HG02798 (cell line): ENCODE data around the gene LRIG1.

Experiments used
- ATAC-seq: cut with Tn5 transposase; IDR thresholded peaks from one replicate; pipeline ENCODE4 v1.9.1; 2021; ENCODE audit warnings: mild to moderate bottlenecking; ENCODE audit not compliant: unreplicated experiment, poor library complexity

The LRIG1 gene

DNA sequence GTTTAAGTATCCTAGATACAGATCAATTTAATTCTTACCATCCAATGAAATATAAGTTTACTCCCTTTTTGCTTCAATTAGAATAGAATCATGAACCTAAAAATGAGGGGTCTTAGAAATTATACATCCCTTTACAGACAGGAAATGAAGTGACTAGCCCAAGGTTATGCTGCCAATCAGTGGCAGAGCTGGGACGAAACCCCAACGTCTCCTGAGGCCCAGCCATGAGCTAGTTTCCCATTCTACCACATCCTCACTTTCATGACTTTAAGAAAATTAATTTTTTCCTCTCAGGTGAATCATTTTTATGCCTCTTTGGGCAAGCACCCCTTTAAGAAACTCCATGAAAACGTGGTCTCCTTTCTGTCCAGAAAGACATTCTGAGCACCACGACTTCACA lies 11.2 kb downstream of the LRIG1 start:
- ATAC-seq = no peak

DNA sequence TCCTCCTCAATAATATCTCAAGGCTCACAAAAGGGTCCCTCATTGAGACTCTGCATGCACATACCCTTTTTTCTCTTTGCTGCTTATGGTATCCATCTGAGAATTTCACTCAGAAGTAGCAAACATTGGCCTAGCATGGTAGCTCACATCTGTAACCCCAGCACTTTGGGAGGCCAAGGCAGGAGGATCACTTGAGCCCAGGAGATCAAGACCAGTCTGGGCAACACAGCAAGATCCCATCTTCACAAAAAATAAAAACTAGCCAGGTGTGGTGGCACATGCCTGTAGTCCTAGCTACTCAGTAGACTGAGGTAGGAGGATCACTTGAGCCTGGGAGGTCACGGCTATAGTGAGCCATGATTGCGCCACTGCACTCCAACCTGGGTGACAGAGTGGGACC lies 11.7 kb downstream of the LRIG1 start:
- no peak for ATAC-seq

DNA sequence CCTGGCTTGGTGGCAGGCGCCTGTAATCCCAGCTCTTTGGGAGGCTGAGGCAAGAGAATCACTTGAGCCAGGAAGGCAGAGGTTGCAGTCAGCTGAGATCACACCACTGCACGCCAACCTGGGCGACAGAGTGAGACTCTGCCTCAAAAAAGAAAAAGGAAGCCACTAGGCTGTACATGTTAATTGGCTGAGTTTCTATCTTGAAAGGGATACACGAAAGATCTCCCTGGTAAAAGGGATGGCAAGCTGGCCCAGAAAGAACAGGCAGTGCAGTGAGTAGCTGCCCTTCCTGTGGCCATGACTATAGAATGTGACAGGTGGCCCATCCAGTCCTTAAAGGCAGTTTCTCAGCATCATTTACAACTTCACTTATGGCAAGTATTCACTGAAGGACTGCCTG lies 12.3 kb downstream of the LRIG1 start:
- ATAC-seq = peak; percentile 29

DNA sequence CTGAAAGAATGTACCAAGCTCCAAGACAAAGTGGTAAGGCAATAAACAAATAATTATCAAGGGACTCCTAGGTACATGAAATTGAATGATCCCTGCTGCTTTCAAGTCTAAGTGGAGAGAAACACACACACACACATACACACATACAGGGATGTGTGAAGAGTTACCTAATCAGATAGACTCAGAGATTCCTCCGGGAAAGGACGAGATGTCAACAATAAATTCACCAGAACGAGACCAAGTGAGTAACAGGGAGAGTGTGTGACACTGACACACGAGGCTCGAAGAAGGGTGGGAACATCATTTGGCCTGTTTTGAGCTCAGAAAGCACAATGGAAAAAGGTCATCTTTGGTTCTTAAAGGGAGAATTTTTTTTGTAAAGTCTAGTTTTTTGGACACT lies 13.4 kb downstream of the LRIG1 start:
- ATAC-seq = no peak

DNA sequence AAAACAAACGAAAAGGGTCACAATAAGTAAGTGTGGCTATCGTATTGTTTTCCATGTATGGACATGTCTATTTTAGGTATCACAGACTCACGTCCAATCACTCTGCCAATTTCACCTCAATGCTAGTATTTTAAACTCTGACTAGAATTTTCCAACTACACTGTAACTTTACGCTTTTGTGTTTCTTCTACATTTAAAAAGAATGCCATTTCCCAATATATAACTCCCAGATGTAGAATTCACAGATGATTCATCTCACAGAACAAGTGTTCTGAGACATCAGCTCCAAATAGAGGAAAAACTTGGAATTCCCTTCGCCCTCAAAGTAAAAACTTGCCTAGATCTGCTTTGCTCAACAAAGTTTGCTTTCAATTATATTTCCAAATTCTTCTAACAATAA lies 14.2 kb downstream of the LRIG1 start:
- no peak for ATAC-seq

DNA sequence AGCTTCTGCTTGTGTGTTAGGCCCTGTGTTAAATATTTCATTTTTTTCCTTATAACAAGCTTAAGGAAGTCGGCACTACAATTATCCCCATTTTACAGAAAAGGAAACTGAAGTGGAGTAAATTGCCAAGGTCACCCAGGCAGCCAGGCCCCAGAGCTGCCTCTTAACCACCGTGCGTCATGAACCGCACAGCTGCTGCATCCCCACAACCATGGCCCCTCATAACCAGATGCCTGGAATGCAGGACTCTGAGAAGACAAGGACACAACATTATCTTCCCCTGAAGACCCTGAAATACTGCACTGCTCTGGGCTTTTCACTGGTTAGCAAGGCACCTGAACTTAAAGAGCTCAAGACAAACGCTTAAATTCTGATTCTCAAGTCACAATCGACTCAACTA lies 14.6 kb downstream of the LRIG1 start:
- ATAC-seq = no peak

DNA sequence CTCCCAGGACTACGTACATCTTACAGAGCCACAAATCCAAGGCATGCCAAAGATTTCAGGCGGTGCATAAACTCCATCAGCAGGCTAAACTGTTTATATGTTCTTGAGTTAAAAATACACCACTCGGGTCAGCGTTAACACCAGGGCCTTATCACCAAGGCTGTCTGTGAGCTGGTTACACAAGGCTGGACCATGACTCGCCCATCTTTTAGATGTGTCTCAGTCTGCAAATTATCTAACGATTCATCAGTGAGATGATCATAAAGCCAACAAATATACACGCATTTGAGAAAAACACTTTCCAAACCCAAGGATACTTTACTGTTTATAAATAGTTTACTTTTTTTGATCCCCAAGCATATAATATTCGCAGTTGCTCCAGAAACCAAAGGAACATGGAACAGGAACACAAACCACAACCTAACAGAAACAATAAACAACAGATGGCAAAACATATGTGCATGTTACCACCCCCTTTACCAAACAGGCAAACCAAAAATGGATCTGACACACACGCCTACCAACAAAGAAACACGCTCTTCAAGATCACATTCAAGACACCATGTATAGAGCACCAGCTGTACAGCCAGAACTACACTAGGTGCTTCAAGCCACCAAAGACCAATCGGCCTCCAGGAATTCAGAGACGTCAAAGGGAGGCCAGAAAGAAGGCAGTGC lies 15.4 kb downstream of the LRIG1 start:
- ATAC-seq = no peak

DNA sequence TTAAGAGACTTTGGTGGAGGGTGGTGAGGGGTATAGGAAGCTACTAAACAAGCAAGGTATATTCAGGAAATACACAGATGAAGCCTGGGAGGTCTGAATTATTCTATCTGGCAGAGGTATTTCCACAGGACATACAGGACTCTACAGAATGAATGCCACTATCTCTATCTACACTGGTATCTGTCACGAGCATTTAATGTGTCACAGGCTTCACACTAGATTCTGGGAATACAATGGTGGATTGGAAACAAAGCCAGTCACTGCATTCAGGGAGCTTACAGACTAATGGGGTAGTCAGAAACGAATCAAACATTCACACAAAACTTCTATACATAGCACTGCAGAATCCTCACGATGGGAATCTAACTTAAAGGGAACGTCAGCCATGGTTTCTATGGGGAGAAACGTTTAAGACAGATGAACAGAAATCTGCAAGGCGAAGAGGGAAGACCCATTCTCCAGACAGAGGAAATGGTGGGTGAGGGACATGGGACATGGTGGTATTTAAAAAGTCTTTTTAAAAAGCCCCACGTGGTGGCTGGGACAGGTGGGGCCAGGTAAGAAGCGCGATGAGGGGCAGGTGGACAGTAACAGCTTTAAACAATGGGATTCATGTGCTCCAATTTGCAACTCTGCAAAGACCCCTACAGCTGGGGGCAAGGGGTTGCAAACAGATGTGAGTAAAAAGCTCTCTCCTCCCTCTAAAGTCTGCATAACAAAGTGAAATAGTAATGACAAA lies 16.5 kb downstream of the LRIG1 start:
- no peak for ATAC-seq

DNA sequence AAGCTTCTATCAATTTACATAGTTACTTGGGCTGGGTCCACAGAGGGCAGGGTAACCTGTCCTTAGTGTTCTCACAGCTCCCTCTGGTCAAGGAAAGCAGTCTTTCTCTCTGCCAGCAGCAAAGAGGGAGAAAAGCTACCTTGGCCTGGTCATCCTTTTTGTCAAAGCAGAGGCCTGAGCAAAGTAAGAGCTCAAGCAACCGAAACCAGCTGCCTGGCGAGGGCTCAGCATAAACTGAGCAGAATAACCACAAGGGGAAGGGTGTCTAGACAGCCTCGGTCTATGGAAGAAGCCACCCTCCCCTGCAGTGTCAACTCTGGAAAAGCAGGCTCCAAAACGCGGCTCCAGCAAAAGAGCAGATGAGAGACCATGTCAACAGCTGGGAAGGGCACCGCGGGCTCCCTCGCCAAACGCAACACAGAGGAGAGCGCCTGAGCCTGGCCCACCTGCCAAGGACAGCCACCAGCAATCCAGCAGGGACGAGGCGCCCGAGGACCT lies 17.4 kb downstream of the LRIG1 start:
- peak; percentile 68 for ATAC-seq

DNA sequence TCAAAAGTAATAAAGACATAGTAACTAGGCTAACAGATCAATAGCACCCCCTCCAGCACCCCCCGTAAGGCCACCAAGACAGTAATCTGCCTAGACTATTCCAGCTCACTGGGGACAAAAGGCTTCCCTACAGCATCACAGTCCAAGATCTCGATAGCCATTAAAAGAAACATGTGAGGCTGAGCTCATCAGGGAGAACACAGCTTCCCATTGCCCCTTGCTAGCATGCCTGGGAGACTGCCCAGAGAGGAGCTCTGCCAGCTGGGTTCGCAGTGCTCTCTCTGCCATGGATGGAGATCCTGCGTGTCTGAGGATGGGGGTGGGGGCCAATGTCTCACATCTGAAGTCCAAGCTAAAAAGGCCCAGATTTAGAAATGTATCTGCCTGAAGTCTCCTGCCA lies 17.8 kb downstream of the LRIG1 start:
- ATAC-seq = no peak

DNA sequence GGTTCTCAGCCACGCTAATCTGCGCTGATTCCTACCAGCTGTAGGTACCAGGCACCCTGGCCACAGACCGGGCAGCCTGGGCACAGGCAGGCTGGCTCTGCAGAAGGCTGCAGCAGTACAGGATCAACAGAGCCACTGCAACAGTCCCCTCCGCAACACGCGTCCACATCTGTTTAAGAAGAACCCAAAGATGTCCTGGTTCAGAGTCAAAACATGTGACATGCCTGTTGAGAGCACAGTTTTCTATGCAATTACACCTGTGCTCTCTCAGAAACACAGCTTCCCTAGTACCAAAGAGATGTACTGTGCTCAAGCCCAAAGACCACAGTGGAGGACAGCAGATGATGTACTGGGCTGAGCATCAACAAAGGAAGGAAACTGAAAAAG lies 18.8 kb downstream of the LRIG1 start:
- no peak for ATAC-seq

DNA sequence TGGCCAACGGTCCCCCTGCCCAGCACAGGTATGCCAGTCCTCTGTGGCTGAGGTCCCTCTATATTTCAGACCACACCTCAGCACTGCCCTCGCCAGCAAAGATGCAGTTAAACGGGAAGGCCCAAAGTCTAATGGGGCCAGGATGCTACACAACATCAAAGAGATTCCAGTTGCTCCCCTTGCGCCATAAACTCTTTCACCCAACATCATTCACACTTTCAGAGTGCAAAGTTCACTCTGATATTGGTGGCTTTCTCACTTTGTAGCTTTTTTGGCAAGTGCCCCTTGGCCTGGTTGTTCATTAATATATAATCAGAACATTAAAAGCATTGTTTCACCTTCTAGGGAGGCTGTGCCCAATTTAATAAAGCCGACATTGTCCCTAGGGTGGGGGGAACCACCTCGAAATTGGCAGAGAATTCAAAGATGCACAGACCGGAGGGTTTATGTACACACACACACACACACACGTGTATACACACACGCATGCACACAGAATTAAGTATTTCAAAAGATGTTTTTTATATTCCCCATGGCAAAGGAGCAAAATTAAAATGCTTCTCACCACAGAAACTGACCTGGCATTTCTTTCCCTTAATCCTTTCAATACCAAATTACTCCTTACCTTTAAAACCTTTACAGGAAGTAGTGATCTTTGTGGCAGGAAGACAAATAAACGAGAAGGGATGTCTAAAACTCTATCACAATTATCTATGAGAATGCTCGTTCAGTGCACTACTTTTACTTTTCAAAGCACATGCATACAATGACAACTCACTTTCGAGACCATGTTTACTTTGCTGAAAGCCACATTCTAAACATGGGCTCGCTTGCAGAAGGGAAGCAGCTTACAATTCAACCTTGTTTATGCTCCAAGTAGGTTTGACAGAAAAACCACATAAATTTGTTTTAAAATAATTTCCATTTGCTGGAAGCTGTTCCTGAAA lies 19.5 kb downstream of the LRIG1 start:
- no peak for ATAC-seq

DNA sequence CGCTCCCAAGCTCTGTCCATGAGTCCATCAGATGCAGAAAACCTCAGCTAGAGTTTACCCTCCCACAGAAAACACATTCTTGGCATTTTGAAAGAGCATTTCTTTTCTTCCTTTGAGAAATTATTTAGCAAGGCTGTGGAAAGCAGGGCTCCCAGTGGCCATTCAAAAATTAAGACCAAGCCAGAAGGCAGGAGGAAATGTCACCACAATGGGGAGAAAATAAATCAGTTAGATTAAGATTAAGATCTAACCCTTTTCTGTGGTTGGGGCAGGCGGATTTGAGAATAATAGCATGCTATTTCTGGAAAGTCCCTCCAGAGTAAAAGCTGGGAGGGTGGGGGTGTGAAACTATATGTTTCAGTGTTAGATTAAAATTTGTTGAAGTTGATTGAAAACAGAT lies 20.2 kb downstream of the LRIG1 start:
- no peak for ATAC-seq

DNA sequence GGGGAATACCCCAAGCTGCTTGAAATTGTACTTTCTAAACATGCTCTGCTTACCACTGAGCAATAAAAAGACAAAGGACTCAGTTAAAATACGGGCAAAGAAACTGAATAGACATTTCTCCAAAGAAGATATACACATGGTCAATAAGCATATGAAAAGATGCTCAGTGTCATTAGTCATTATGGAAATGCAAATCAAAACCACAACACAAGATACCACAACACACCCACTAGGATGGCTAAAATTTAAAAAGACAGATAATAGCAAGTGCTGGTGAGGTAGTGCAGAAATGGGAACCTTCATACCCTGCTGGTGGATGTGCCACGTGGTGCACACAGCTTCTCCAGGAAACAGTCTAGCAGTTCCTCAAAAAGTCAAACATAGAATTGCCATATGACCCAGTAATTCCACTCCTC lies 21.3 kb downstream of the LRIG1 start:
- ATAC-seq = peak; percentile 37

DNA sequence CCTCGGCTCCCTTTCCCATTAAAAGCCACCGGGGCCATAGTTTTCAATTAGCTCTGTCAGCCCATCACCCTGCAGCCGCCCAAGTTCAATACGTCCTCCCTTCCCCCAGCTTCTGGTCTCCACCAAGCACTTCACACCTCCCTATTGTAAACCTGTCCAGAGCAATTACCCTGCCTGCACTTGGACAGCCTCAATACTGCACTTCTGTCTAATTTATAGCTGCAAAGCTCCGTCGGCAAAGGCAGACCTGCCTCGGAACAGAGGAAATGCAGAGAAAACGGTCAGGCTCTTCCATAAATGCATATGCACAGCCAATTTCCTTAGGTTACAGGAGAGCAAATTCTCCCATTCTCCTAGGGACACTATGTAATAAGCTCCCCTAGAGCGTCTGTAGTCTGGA lies 21.9 kb downstream of the LRIG1 start:
- ATAC-seq = no peak

DNA sequence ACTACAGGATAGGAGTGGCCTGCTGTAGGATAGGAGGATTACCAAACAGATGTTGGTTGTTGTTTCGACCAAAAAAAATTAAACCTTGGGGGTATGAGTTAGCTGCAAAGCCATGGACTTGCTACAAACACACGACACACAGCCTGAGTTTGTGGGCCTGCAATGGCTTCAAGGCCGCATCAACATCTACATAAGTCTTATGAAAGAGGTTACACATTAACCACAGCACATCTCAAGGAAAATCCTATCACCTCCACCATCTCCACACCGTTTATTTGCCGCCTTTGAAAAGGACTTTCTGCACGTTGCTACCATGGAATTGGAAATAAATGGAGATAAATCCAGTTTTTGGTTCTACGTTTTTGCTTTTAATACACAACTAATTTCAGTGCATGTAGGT lies 23.0 kb downstream of the LRIG1 start:
- ATAC-seq = no peak

DNA sequence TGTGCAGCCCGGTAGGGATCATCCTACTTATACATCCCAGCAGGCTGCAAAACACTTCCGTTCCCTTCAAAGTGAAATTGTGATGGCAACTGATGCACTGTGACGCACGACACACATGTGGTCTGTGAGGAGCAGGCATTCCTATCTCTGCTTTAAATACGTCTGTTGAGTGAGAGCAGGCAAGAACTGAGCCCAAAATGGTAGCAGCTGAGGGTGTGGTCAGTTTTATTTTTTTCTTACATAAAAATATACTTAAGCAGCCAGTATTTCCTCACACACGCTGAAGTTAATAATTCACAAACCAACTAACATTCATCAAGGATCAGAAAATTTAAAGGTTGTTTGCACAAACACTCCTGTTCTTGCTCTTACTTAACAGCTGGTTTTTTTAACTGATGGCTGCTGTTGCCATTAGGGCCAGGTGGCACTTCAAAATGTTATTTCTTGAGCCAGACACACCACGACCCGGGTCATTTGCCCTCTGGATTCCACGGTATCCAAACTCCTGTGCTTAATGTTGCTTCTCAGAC lies 23.9 kb downstream of the LRIG1 start:
- no peak for ATAC-seq

DNA sequence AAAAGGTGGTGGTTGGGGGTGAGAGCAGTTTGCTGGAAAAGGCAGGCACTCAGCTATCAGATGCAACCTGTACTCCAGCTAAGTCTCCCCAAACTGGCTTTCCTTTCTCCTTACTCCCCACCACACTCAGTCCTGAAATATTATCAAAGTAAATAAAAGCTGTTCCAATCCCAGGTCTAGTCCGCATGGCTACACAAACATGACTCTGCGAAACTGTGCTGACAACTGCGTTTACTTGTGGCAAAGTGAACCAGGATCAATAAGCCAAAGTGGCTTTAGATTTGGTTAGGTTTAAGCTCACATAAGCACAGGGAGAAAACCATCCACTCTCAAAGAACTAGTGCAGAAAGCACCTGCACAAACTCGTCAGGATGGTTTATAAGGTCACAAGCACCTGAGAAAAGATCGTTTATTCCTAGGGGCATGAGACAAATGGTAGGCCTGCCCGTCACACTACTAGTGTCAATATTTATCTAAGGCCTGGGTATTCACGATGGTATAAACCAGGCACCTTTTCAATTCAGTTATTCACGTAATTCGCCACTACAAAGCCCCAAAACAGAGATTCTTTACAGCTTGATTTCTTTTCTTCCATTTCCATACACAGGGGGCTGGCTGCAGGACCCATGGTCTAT lies 25.3 kb downstream of the LRIG1 start:
- ATAC-seq = no peak

DNA sequence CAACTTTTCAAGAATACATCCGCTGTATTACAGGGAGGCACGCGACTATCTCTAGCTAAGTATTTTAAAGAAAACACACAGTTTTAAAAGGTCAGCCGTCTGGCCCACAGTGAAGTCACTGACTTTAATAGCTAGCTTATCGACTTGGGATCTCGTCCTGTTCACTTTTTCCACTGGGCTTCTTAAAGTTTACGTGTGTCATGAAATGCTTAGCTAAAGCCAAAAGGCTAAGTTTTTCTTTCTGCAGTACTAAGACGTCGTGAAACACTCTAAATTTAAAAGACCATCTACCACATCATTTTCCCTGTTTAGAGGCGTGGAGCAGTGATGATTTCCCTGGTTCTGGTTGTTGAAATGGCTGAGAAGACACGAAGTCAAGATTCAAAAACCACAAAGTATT lies 27.1 kb downstream of the LRIG1 start:
- no peak for ATAC-seq

DNA sequence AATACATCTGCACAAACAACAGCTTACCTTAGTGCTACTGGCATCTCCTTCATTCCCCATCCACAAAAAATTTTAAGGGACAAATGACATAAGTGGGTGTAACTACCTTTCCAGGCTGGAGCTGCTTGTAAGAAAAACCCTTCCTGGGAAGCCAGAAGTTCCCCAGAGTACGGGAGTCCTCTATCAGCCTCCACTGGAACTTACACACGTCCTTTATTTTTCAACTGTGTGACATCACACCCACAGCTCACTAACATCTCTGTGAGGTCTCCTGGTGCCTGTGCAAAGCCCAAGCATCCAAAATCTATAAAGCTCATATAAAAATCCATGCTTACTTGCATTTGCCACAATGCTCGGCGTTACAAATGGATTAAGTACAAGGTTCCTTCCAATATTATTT lies 27.6 kb downstream of the LRIG1 start:
- no peak for ATAC-seq
